ENCODE measurements around the gene EVA1B.

- TF ChIP-seq CTCF (IDR thresholded peaks at IDR 0.05) = no peak
- TF ChIP-seq TCF7L2 (IDR thresholded peaks at IDR 0.05; ENCODE audit: low read depth, low read length) = no peak
Observed at GRCh38 chr1:36320767-36321118, 2.7 kb downstream of the EVA1B start.
